Measurements from ENCODE around the gene WIPF2.

WIPF2 gene

DNA sequence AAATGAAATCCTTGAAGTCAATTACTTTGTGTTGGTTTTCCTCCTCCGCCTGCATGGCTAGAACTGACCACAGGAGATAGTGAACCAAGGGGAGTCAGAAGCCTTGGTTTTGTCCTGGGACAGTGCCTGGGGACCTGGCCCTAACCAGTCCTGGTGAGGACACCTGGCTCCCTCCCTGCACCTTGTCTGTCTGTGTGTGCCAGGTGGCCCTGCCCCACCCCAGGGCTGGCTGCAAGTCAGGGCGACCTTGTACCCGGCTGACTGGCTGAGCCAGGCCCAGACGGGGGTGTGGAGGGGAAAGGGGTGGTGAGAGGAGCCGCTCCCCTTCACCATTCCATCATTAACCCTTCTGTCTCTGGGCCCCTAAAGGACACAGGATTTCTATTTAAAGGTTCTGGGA, 38.4 kb upstream of the WIPF2 start:
- H3K27ac ChIP-seq, result no peak overlapping the region

GRCh38 chr17:40181205-40181604, 37.9 kb upstream of the WIPF2 start:
- no peak overlapping the region for H3K27ac ChIP-seq
- no peak for TF ChIP-seq ZFX (IDR thresholded peaks at IDR 0.05)
- TF ChIP-seq, protein P1, sequence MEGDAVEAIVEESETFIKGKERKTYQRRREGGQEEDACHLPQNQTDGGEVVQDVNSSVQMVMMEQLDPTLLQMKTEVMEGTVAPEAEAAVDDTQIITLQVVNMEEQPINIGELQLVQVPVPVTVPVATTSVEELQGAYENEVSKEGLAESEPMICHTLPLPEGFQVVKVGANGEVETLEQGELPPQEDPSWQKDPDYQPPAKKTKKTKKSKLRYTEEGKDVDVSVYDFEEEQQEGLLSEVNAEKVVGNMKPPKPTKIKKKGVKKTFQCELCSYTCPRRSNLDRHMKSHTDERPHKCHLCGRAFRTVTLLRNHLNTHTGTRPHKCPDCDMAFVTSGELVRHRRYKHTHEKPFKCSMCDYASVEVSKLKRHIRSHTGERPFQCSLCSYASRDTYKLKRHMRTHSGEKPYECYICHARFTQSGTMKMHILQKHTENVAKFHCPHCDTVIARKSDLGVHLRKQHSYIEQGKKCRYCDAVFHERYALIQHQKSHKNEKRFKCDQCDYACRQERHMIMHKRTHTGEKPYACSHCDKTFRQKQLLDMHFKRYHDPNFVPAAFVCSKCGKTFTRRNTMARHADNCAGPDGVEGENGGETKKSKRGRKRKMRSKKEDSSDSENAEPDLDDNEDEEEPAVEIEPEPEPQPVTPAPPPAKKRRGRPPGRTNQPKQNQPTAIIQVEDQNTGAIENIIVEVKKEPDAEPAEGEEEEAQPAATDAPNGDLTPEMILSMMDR (conservative IDR thresholded peaks at IDR 0.05), result no peak

More for the DNA sequence above, 38.4 kb upstream of the WIPF2 start:
- TF ChIP-seq, protein P1 (conservative IDR thresholded peaks at IDR 0.05), result no peak
- TF ChIP-seq ZFX (IDR thresholded peaks at IDR 0.05), result no peak

GRCh38 chr17:40182606-40183005, 36.5 kb upstream of the WIPF2 start:
- TF ChIP-seq, protein P1 (conservative IDR thresholded peaks at IDR 0.05), result no peak
- no peak for TF ChIP-seq ZFX (IDR thresholded peaks at IDR 0.05)
- no peak overlapping the region for H3K27ac ChIP-seq

GRCh38 chr17:40187238-40187637, 31.9 kb upstream of the WIPF2 start:
- H3K27ac ChIP-seq, result no peak overlapping the region
- no peak for TF ChIP-seq ZFX (IDR thresholded peaks at IDR 0.05)
- TF ChIP-seq, protein P1 (conservative IDR thresholded peaks at IDR 0.05), result no peak

DNA sequence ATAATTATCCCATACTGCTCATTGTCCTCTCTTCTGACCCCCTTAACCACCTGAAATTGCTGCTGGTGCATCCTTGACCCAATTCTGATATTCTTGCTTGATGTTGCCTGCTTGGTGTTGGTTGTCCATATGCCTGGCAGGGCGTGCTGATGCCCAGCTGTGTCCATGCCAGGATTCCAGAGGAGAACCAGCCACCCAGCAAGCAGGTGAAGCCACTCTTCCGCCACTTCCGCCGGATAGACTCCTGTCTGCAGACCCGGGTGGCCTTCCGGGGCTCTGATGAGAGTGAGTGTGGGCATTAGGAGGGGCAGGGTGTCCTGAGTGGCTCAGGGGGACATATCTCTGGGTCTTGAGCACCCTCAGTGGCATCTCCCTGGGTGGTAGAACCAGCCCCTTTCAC, 30.4 kb upstream of the WIPF2 start:
- TF ChIP-seq, protein P1 (conservative IDR thresholded peaks at IDR 0.05), result no peak
- TF ChIP-seq ZFX (IDR thresholded peaks at IDR 0.05), result no peak

DNA sequence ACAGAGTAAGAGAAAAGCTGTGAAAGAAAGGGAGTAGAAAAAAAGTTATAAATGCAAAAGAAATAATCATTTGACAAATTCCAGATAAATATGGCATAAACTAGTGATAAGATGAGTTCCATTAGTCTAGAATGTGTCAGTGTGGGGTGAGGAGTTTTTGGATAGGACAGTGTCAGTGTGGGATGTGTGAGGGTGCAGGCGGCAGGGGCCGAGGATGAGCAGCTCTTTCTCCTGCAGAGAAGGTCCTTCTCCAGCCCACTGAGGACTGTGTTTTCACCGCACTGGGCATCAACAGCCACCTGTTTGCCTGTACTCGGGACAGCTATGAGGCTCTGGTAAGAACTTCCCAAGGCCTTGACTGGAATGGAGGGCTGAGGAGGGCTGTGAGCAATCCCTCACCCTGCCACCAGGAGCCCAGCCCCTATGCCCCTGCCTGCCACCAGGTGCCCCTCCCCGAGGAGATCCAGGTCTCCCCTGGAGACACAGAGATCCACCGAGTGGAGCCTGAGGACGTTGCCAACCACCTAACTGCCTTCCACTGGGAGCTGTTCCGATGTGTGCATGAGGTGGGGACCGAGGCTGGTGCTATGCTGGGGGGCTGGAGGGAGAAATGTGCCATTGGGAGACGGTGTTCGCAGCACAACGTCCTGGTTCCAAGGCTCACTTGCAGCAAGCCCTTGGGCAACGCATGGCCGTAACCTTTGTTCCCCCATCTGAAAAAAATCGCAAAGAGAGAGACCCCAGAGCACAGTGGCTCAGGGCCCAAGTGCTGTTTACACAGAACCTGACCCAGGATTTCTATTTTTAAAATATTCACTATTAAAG, 28.7 kb upstream of the WIPF2 start:
- TF ChIP-seq ZFX (IDR thresholded peaks at IDR 0.05), result no peak
- TF ChIP-seq, protein P1 (conservative IDR thresholded peaks at IDR 0.05), result no peak; the same call in 1 of the 2 replicates
- H3K27ac ChIP-seq, result no peak overlapping the region

More for the DNA sequence above, 30.4 kb upstream of the WIPF2 start:
- H3K27ac ChIP-seq, result no peak overlapping the region

All from C4-2B (cell line).